Endothelial cell of umbilical vein (primary cell): ENCODE data around the gene ANXA5. TPM values are rescaled to one million over a fixed set of nuclear protein-coding genes. Genes with fewer than 3 reads are reported as not detected.

Source experiments
- BruUV-seq: library from RNA; stranded (reverse); fragments of 400-500 nt; replicated peaks from 2 replicates; lab custom pipeline; 2021; lab: Mats Ljungman, UMichigan
- CTCF ChIA-PET: fragments of 300-600, 350-600 bp; sonication (Branson Sonifier 250); formaldehyde crosslinking; loops from one replicate; lab custom pipeline; 2021; ENCODE audit warnings: antibody characterized with exemption, inconsistent platforms; lab: Charles Lee
- POLR2A ChIA-PET: fragments of 300-600, 350-600 bp; sonication (Branson Sonifier 250); formaldehyde crosslinking; loops from one replicate; lab custom pipeline; 2021; ENCODE audit warnings: antibody characterized with exemption, inconsistent platforms; lab: Charles Lee
- DNase-seq: peaks from one replicate; pipeline ENCODE4 v3.0.0-alpha.2; 2011; ENCODE audit warnings: low read depth, low spot score
- FAIRE-seq: peaks from 2 replicates; lab custom pipeline; 2011; peaks lifted over from hg19 to GRCh38; lab: Jason Lieb, UNC
- H2AFZ ChIP-seq: 2 replicates; pipeline ENCODE4 v1.6.0; 2012; ENCODE audit warnings: low read depth, low read length, control low read depth, inconsistent platforms
- H3K27ac ChIP-seq: 2 replicates; pipeline ENCODE4 v1.5.1; 2011; ENCODE audit warnings: low read depth, mild to moderate bottlenecking, control low read depth, low read length, moderate library complexity; ENCODE audit not compliant: insufficient read depth
- H3K27me3 ChIP-seq, 2 experiments: 2 replicates each; pipeline versions ENCODE4 v1.6.0 to v1.6.1; 2011; ENCODE audit warnings: low read length in 2 of 2, mixed read lengths in 1 of 2; ENCODE audit not compliant: control insufficient read depth in 2 of 2, insufficient read depth in 2 of 2
- H3K36me3 ChIP-seq, 2 experiments: 2 replicates in 1 of 2; 3 replicates in 1 of 2; pipeline ENCODE4 v1.5.1; 2011; ENCODE audit warnings: low read length in 2 of 2, mild to moderate bottlenecking in 1 of 2, moderate library complexity in 1 of 2; ENCODE audit not compliant: control insufficient read depth in 2 of 2, insufficient read depth in 2 of 2; ENCODE audit errors: extremely low read depth in 1 of 2
- H3K4me1 ChIP-seq: 3 replicates; pipeline ENCODE4 v1.5.1; 2011; ENCODE audit warnings: mild to moderate bottlenecking, low read length; ENCODE audit not compliant: control insufficient read depth, insufficient read depth; ENCODE audit errors: extremely low read depth
- H3K4me2 ChIP-seq: 2 replicates; pipeline ENCODE4 v1.6.1; 2011; ENCODE audit warnings: low read length, control low read depth, mixed read lengths; ENCODE audit not compliant: insufficient read depth
- H3K4me3 ChIP-seq, 3 experiments: fragments of 200-600 bp in 1 of 3; sonication (generic), shearing (Covaris generic) in 1 of 3; replicated peaks in 1 of 3; 2 replicates each; pipeline ENCODE4 v1.5.1; 2011 to 2016; ENCODE audit warnings: control low read depth in 3 of 3, low read length in 3 of 3, mild to moderate bottlenecking in 2 of 3, inconsistent platforms in 1 of 3, low read depth in 1 of 3, moderate library complexity in 1 of 3; ENCODE audit not compliant: insufficient read depth in 1 of 3
- H3K79me2 ChIP-seq: 2 replicates; pipeline ENCODE4 v1.6.0; 2012; ENCODE audit warnings: low read length, inconsistent platforms; ENCODE audit not compliant: control insufficient read depth, insufficient read depth
- H3K9ac ChIP-seq: replicated peaks from 2 replicates; pipeline ENCODE3; 2011; ENCODE audit warnings: low read length, control low read depth; ENCODE audit not compliant: insufficient read depth; ENCODE audit errors: extremely low read depth
- H3K9me1 ChIP-seq: replicated peaks from 3 replicates; pipeline ENCODE4 v1.6.0; 2011; ENCODE audit warnings: mild to moderate bottlenecking, low read length; ENCODE audit not compliant: control insufficient read depth, insufficient read depth; ENCODE audit errors: extremely low read depth
- H3K9me3 ChIP-seq: replicated peaks from 2 replicates; pipeline ENCODE4 v1.5.1; 2012; ENCODE audit warnings: low read length, inconsistent platforms; ENCODE audit not compliant: control insufficient read depth, insufficient read depth
- H4K20me1 ChIP-seq: replicated peaks from 2 replicates; pipeline ENCODE3; 2011; ENCODE audit warnings: mild to moderate bottlenecking, low read length; ENCODE audit not compliant: control insufficient read depth, insufficient read depth; ENCODE audit errors: extremely low read depth
- CTCF ChIP-seq, 2 donors: IDR thresholded peaks; 1 replicate in 1 of 2; 2 replicates in 1 of 2; pipeline ENCODE4 v1.5.1; 2011; ENCODE audit warnings: low read length in 2 of 2, mild to moderate bottlenecking in 2 of 2, moderate library complexity in 2 of 2, control low read depth in 1 of 2, inconsistent platforms in 1 of 2, low read depth in 1 of 2; ENCODE audit not compliant: insufficient read depth in 1 of 2; ENCODE audit errors: extremely low read depth in 1 of 2
- EZH2 ChIP-seq: IDR thresholded peaks from 2 replicates; pipeline ENCODE4 v1.6.1; 2012; ENCODE audit warnings: borderline replicate concordance, low read depth, mild to moderate bottlenecking, moderate library complexity, low read length, inconsistent platforms; ENCODE audit not compliant: severe bottlenecking
- FOS ChIP-seq: IDR thresholded peaks from 2 replicates; pipeline ENCODE4 v1.6.1; 2011; ENCODE audit warnings: mild to moderate bottlenecking, low read length, moderate library complexity, borderline replicate concordance; ENCODE audit not compliant: insufficient read depth
- GATA2 ChIP-seq: IDR thresholded peaks from 2 replicates; pipeline ENCODE4 v1.7.0; 2011; ENCODE audit warnings: low read depth, mild to moderate bottlenecking, moderate library complexity, mixed read lengths, low read length; ENCODE audit not compliant: insufficient read length, insufficient read depth
- JUN ChIP-seq: IDR thresholded peaks from 2 replicates; pipeline ENCODE4 v1.6.1; 2011; ENCODE audit warnings: borderline replicate concordance, low read depth; ENCODE audit not compliant: insufficient read length, insufficient read depth
- MAX ChIP-seq: IDR thresholded peaks from 2 replicates; pipeline ENCODE4 v1.6.1; 2011; ENCODE audit not compliant: insufficient read depth, insufficient read length
- MYC ChIP-seq: IDR thresholded peaks from one replicate; pipeline ENCODE4 v1.6.1; 2011; ENCODE audit warnings: mild to moderate bottlenecking, low read depth, low read length
- POLR2A ChIP-seq: IDR thresholded peaks from 2 replicates; pipeline ENCODE4 v1.6.1; 2012; ENCODE audit warnings: low read depth, mild to moderate bottlenecking, control low read depth, low read length
- POLR2AphosphoS5 ChIP-seq: IDR thresholded peaks from 2 replicates; pipeline ENCODE4 v1.6.1; 2012; ENCODE audit warnings: low read depth, mild to moderate bottlenecking, control low read depth, low read length, moderate library complexity; ENCODE audit not compliant: insufficient read depth
- dilution Hi-C: fragments of 300-500 bp; cut with MboI; formaldehyde crosslinking; loops from one replicate; pipeline ENCODE4 v1.15.0; 2019; ENCODE audit warnings: low sequenced_read_pairs; ENCODE audit not compliant: extremely low pct_ligation_motif_present
- intact Hi-C: fragments of 100-400 bp; cut with micrococcal nuclease; formaldehyde crosslinking; loops from one replicate; pipeline ENCODE4 v1.10.0; 2022
- polyA plus RNA-seq, 4 experiments: library from polyadenylated mRNA; depleted of rRNA in 3 of 4; stranded (reverse) in 3 of 4; unstranded in 1 of 4; fragments of >200 nt; gene quantifications; 2 replicates each; pipeline versions ENCODE4 v1.2.1 to v1.2.3, GENCODE V29; 2011 to 2012; ENCODE audit warnings: missing spikeins in 1 of 4
- total RNA-seq: library from RNA; stranded (reverse); gene quantifications from 2 replicates; pipeline ENCODE4 v1.2.3, GENCODE V29; 2021

Gene ANXA5
- total and polyA plus RNA-seq, 2 donors (not counting 3 experiments of a cell fraction or from before 2014, with no cell fraction given): 450 to 528 TPM

DNA sequence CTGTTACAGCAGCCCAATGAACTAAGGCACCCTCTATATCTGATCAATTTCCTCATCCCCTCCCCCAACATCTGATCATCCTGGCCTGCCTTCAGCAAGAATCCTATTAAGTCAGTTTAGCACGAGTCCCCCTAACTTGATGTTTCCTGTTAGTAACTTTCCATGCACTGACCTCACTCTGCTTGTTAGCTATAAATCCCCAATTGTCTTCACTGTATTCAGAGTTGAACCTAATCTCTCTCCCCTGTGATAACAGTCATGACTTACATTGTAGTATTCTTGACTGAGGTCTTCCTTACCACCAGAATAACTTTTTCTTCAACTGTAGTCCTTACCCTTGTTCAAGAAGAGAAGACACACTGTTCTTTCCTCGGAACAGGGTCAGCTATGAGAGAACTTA, 8.5 kb downstream of the ANXA5 start:
- Histone ChIP-seq H3K27ac (no peak overlapping the region), H4K20me1 (no peaks in the 10 kb centered on the region), H3K9ac (no peak overlapping the region), H3K4me1 (peaks cover 58% of the 10 kb centered on the region), H3K9me3 (no peaks in the 10 kb centered on the region), H3K79me2 (peaks cover 81% of the 10 kb centered on the region), H3K9me1 (no peaks in the 10 kb centered on the region), H3K27me3 (no peaks in the 10 kb centered on the region), H3K4me3 (no peak overlapping the region), H2AFZ (no peak overlapping the region), H3K36me3 (peaks cover 13 to 16% of the 10 kb centered on the region in 2 experiments), H3K4me2 (no peak overlapping the region)
- ChIA-PET POLR2A (no interaction called here), CTCF (no interaction called here)
- no peak for FAIRE-seq
- no TSS peak for BruUV-seq
- peak; percentile 13 for DNase-seq
- dilution Hi-C loops: no loop called here
- intact Hi-C loops: no loop called here
- no peak for TF ChIP-seq GATA2
- no peak for TF ChIP-seq POLR2A
- no peak for TF ChIP-seq MAX
- no peak for TF ChIP-seq MYC
- no peak for TF ChIP-seq JUN
- no peak for TF ChIP-seq FOS
- TF ChIP-seq EZH2: no peak
- no peak for TF ChIP-seq CTCF (IDR thresholded peaks at IDR 0.05; ENCODE audit: extremely low read depth in 1 of 2, insufficient read depth in 1 of 2, low read depth in 1 of 2, low read length in 2 of 2)
- no peak for TF ChIP-seq POLR2AphosphoS5
